Fibroblast of pulmonary artery (primary cell): ENCODE measurements around the gene SYTL2.
A peak's percentile ranks its signal among the peaks of the same experiment; 100 is the strongest.
"Not testable (repeated sequence)": the region's sequence is repeated elsewhere in the genome, so short reads cannot be mapped to it uniquely, and the experiment has no call there.

Experiments used
- DNase-seq: peaks from one replicate; pipeline ENCODE4 v3.0.0-alpha.2; 2010; ENCODE audit warnings: low read depth
- H3K4me3 ChIP-seq: replicated peaks from 2 replicates; pipeline ENCODE4 v1.5.1; 2011; ENCODE audit warnings: low read depth, mild to moderate bottlenecking, control low read depth, low read length, moderate library complexity
- CTCF ChIP-seq: IDR thresholded peaks from 2 replicates; pipeline ENCODE4 v1.5.1; 2011; ENCODE audit warnings: mild to moderate bottlenecking, control low read depth, low read length, inconsistent platforms; ENCODE audit errors: missing control alignments

Gene SYTL2

DNA sequence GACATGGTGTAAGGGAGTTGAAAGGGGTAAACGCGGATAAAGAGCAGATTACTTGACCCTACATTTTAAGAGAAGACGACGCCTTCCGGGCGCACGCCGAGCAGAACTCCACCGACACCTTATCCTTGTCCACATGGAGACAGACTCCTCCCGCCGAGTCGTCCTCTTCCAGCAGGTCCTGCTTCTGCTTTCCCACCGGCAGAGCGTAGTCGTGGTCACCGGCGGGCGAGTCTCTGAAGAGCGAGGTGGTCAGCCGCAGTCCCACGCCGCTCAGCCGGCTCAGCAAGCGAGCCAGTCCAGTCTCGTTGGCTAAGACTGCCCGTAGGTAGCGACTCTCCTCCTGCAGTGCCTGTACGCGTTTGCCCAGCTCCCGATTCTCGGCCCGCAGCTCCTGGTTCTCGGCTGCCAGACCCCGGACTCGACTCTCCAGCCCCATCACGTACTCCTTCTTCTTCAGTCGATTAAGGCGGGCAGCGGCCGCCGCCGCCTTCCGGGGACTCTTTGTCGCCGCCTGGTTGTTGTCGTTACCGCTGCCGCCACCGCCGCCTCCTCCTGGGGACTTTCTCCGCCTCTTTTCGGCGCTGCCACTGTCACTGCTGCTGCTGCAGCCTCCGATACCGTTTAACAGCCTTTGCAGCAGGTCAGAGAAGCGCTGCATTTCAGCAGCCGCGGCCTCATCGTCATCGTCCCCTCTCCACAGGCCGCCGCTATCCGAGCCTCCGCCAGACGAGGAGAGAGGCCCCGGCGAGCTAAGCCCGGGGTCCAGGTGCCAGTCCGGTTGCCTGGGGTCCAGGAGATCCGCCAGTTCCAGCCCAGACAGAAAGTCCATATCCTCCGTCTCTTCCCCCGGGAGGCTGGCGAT, 147.0 kb downstream of the SYTL2 start:
- peak; percentile 49 for DNase-seq
- peak; percentile 31 for TF ChIP-seq CTCF
- H3K4me3 ChIP-seq = peak overlapping the region; percentile 79

- no peak for DNase-seq
- TF ChIP-seq CTCF = no peak
- H3K4me3 ChIP-seq = peak overlapping the region; percentile 79
Observed at GRCh38 chr11:85663080-85663752, 147.7 kb downstream of the SYTL2 start.

GRCh38 chr11:85661972-85662664, 148.8 kb downstream of the SYTL2 start:
- H3K4me3 ChIP-seq = peak overlapping the region; percentile 79
- no peak for TF ChIP-seq CTCF
- DNase-seq = peak; percentile 39

DNA sequence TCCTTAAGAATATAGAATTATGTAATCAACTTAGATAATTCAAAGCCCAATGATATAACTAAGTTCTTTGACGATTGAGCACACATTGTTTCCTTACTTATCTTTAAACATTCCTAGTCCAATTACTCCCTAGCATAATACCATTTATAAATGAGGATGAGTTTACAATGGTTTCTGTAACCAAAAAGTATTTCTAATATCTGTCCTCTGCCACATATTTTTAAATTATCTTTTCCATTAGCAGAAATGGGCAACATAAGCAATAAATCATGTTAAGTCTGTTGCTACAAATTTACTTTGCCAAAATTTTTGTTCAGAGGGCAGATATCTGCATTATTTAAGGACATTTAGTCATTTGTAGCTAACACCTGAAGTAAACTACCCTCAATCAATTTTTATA, 152.8 kb downstream of the SYTL2 start:
- peak; percentile 48 for DNase-seq
- TF ChIP-seq CTCF = no peak
- H3K4me3 ChIP-seq = no peak overlapping the region

DNA sequence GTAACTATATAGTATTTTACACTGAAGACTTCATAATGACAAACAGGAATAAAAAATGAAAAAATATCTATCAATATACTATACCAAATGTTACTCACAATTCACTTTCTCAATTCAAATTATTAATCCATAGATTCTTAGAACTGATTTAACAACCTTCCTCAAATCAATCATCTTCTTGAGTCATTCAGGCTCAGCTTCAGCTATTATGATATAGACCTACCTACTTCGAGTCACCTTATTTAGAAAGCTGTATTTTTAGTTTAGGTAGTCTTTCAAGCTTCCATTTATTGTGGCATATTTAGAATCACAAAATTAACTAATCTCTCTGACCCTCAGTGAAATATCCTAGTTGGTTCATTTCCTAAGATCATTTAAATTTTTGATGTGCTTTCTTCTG, 154.2 kb downstream of the SYTL2 start:
- H3K4me3 ChIP-seq = no peak overlapping the region
- TF ChIP-seq CTCF = no peak
- no peak for DNase-seq

- not testable (repeated sequence) for DNase-seq, H3K4me3 ChIP-seq
Observed at GRCh38 chr11:85654343-85654742, 156.6 kb downstream of the SYTL2 start.

GRCh38 chr11:85652786-85653447, 158.0 kb downstream of the SYTL2 start:
- no peak for TF ChIP-seq CTCF
- DNase-seq = no peak
- H3K4me3 ChIP-seq = no peak overlapping the region
